ENCODE data around the gene TMEM221. TPM values are rescaled to one million over a fixed set of nuclear protein-coding genes. Genes with fewer than 3 reads are reported as not detected.
A peak's percentile ranks its signal among the peaks of the same experiment; 100 is the strongest.

TMEM221 gene
- total and polyA plus RNA-seq, 2 donors (not counting 3 experiments of a cell fraction or from before 2014, with no cell fraction given), result 0.08 TPM; not detected in 1

GRCh38 chr19:17470068-17470841 lies 21.8 kb upstream of the TMEM221 start, which contains the start of gene SLC27A1:
SLC27A1 (plus strand) TSS chr19:17470524; CDS start chr19:17470541, 17 bp downstream.
- FAIRE-seq, result peak; percentile 99
- no peaks in the 10 kb centered on the region for H4K20me1 ChIP-seq (replicated peaks; ENCODE audit: control insufficient read depth, extremely low read depth, insufficient read depth, low read length)
- no peaks in the 10 kb centered on the region for H3K79me2 ChIP-seq (ENCODE audit: control insufficient read depth, insufficient read depth, low read length)
- POLR2A ChIA-PET, result interaction anchor here (0.6 kb wide), 1 partner anchor 15 kb away, joined by 5 read pairs; no protein-coding TSS in a partner anchor
- H3K4me2 ChIP-seq (ENCODE audit: insufficient read depth, low read length), result peak within 1 kb of the TSS; percentile 76
- dilution Hi-C loops (cut with MboI; ENCODE audit: extremely low pct_ligation_motif_present, low sequenced_read_pairs), result no loop called here
- no peaks in the 10 kb centered on the region for H3K9me3 ChIP-seq (replicated peaks; ENCODE audit: control insufficient read depth, insufficient read depth, low read length)
- peak within 1 kb of the TSS; percentile 49 for H3K9ac ChIP-seq (replicated peaks; ENCODE audit: extremely low read depth, insufficient read depth, low read length)
- H3K9me1 ChIP-seq (replicated peaks; ENCODE audit: control insufficient read depth, extremely low read depth, insufficient read depth, low read length), result no peaks in the 10 kb centered on the region
- CTCF ChIA-PET, result interaction anchor here (0.6 to 2.7 kb wide), 6 partner anchors 26 to 296 kb away, joined by 3 to 13 read pairs (median 3); partner anchors contain the start of gene MVB12A
- H3K4me1 ChIP-seq (ENCODE audit: control insufficient read depth, extremely low read depth, insufficient read depth, low read length), result peaks cover 11% of the 10 kb centered on the region
- H3K36me3 ChIP-seq (ENCODE audit: control insufficient read depth in 2 of 2, extremely low read depth in 1 of 2, insufficient read depth in 2 of 2, low read length in 2 of 2), result no peaks in the 10 kb centered on the region
- H3K27me3 ChIP-seq (ENCODE audit: control insufficient read depth in 2 of 2, insufficient read depth in 2 of 2, low read length in 2 of 2), result no peaks in the 10 kb centered on the region
- H3K27ac ChIP-seq (ENCODE audit: insufficient read depth, low read depth, low read length), result peak within 1 kb of the TSS; percentile 16
- TF ChIP-seq FOS (IDR thresholded peaks at IDR 0.05; ENCODE audit: borderline replicate concordance, insufficient read depth, low read length), result no peak
- no peak for TF ChIP-seq MAX (IDR thresholded peaks at IDR 0.05; ENCODE audit: insufficient read depth, insufficient read length)
- TF ChIP-seq EZH2 (IDR thresholded peaks at IDR 0.05; ENCODE audit: borderline replicate concordance, low read depth, low read length, severe bottlenecking), result no peak
- peak; percentile 38 for TF ChIP-seq POLR2A (IDR thresholded peaks at IDR 0.05; ENCODE audit: low read depth, low read length)
- TF ChIP-seq GATA2 (IDR thresholded peaks at IDR 0.05; ENCODE audit: insufficient read depth, insufficient read length, low read depth, low read length), result no peak
- no peak for TF ChIP-seq CTCF (IDR thresholded peaks at IDR 0.05; ENCODE audit: extremely low read depth in 1 of 2, insufficient read depth in 1 of 2, low read depth in 1 of 2, low read length in 2 of 2)
- peak; percentile 60 for TF ChIP-seq POLR2AphosphoS5 (IDR thresholded peaks at IDR 0.05; ENCODE audit: insufficient read depth, low read depth, low read length)
- TF ChIP-seq MYC (IDR thresholded peaks at IDR 0.05; ENCODE audit: low read depth, low read length), result no peak
- TF ChIP-seq JUN (IDR thresholded peaks at IDR 0.05; ENCODE audit: borderline replicate concordance, insufficient read depth, insufficient read length, low read depth), result no peak
- H2AFZ ChIP-seq (ENCODE audit: low read depth, low read length), result peak within 1 kb of the TSS; percentile 100
- peak within 1 kb of the TSS; percentile 60 to 72 (median 61) for H3K4me3 ChIP-seq (replicated peaks in 1 of 3; ENCODE audit: insufficient read depth in 1 of 3, low read depth in 1 of 3, low read length in 3 of 3)
- no TSS peak for BruUV-seq (replicated peaks)
- peak; percentile 99 for DNase-seq (ENCODE audit: low read depth, low spot score)
- intact Hi-C loops (cut with micrococcal nuclease), result loop anchor here (2.0 kb wide), 2 partner anchors 19 to 51 kb away; no protein-coding TSS in a partner anchor

Data from endothelial cell of umbilical vein (primary cell).